AG04449 (cell line): ENCODE measurements around the gene TNS3.

Source experiments
- CTCF ChIA-PET: fragments of 350-600 bp; formaldehyde crosslinking; extraction: SDS; loops from one replicate; lab custom pipeline; 2021; ENCODE audit warnings: antibody characterized with exemption; lab: Yijun Ruan, JAX
- POLR2A ChIA-PET: fragments of 400-600, 350-600 bp; formaldehyde crosslinking; extraction: SDS; loops from one replicate; lab custom pipeline; 2020; ENCODE audit warnings: antibody characterized with exemption, inconsistent platforms; lab: Yijun Ruan, JAX
- DNase-seq: peaks from one replicate; pipeline ENCODE4 v3.0.0-alpha.2; 2010; ENCODE audit warnings: low read depth, low spot score
- H3K4me3 ChIP-seq: 2 replicates; pipeline ENCODE4 v1.5.1; 2011; ENCODE audit warnings: low read depth, mild to moderate bottlenecking, control low read depth, low read length
- CTCF ChIP-seq: IDR thresholded peaks from one replicate; pipeline ENCODE4 v1.5.1; 2011; ENCODE audit warnings: mild to moderate bottlenecking, moderate library complexity, low read length, control low read depth, inconsistent platforms; ENCODE audit not compliant: insufficient read depth; ENCODE audit errors: missing control alignments

Gene TNS3

GRCh38 chr7:47571331-47572093 lies 10.4 kb downstream of the TNS3 start:
- peak; percentile 1 for TF ChIP-seq CTCF
- DNase-seq: no peak
- ChIA-PET POLR2A (interaction anchor here (1.9 kb wide), 1 partner anchor 119 kb away, joined by 4 read pairs; no protein-coding TSS in a partner anchor), CTCF (interaction anchor here (0.7 to 2.3 kb wide), 7 partner anchors 10 to 305 kb away, joined by 3 to 7 read pairs (median 4); no protein-coding TSS in a partner anchor)
- peak overlapping the region; percentile 23; the same call in 1 of the 2 replicates for H3K4me3 ChIP-seq

- no peak for TF ChIP-seq CTCF
- DNase-seq: no peak
- ChIA-PET POLR2A (interaction anchor here (1.9 kb wide), 1 partner anchor 118 kb away, joined by 4 read pairs; no protein-coding TSS in a partner anchor), CTCF (interaction anchor here (1.1 to 2.3 kb wide), 5 partner anchors 9 to 304 kb away, joined by 3 to 7 read pairs (median 5); no protein-coding TSS in a partner anchor)
- no peak overlapping the region for H3K4me3 ChIP-seq
Measured at GRCh38 chr7:47570649-47571050, 11.3 kb downstream of the TNS3 start.

- TF ChIP-seq CTCF: no peak
- CTCF ChIA-PET: no interaction called here
- no peak for DNase-seq
- POLR2A ChIA-PET: no interaction called here
- H3K4me3 ChIP-seq: no peak overlapping the region
Measured at GRCh38 chr7:47568547-47568946, 13.4 kb downstream of the TNS3 start.

GRCh38 chr7:47568056-47568455 lies 13.9 kb downstream of the TNS3 start:
- ChIA-PET CTCF (no interaction called here), POLR2A (no interaction called here)
- no peak for DNase-seq
- H3K4me3 ChIP-seq: no peak overlapping the region
- TF ChIP-seq CTCF: no peak

- no peak overlapping the region for H3K4me3 ChIP-seq
- TF ChIP-seq CTCF: no peak
- POLR2A ChIA-PET: no interaction called here
- CTCF ChIA-PET: interaction anchor here (0.7 to 1.4 kb wide), 3 partner anchors 21 to 210 kb away, joined by 3 to 4 read pairs (median 3); no protein-coding TSS in a partner anchor
- no peak for DNase-seq
Measured at GRCh38 chr7:47565640-47566250, 16.2 kb downstream of the TNS3 start.

- H3K4me3 ChIP-seq: no peak overlapping the region
- CTCF ChIA-PET: no interaction called here
- TF ChIP-seq CTCF: no peak
Measured at GRCh38 chr7:47563521-47563920, 18.4 kb downstream of the TNS3 start.

More at GRCh38 chr7:47563521-47563920, 18.4 kb downstream of the TNS3 start:
- DNase-seq: no peak
- POLR2A ChIA-PET: no interaction called here
